ENCODE results near the gene AK5.

Gene AK5

GRCh38 chr1:77339326-77339725 is 57.5 kb downstream of the AK5 start:
- H3K9me3 ChIP-seq (ENCODE audit: control insufficient read depth, insufficient read depth, low read length), result no peaks in the 10 kb centered on the region
- no peaks in the 10 kb centered on the region for H3K9me2 ChIP-seq (replicated peaks; ENCODE audit: control insufficient read depth, low read length)
- no peak overlapping the region for H3K27ac ChIP-seq (ENCODE audit: low read depth, low read length)
- H3K36me3 ChIP-seq (ENCODE audit: control insufficient read depth, low read length), result no peaks in the 10 kb centered on the region
- no peak overlapping the region for H3K4me2 ChIP-seq (ENCODE audit: low read length)
- H3K4me1 ChIP-seq (ENCODE audit: control insufficient read depth, low read length), result no peaks in the 10 kb centered on the region
- TF ChIP-seq EZH2phosphoT487 (IDR thresholded peaks at IDR 0.05; ENCODE audit: borderline replicate concordance, low read length), result no peak
- no peak for TF ChIP-seq CTCF (IDR thresholded peaks at IDR 0.05; ENCODE audit: low read depth, low read length, poor library complexity, severe bottlenecking)
- no peak overlapping the region for H3K4me3 ChIP-seq (ENCODE audit: low read length)
- H3K79me2 ChIP-seq (ENCODE audit: control insufficient read depth, low read length), result no peaks in the 10 kb centered on the region
- H4K20me1 ChIP-seq (ENCODE audit: control insufficient read depth, insufficient read depth, low read depth, low read length), result no peaks in the 10 kb centered on the region
- H3K27me3 ChIP-seq (ENCODE audit: control insufficient read depth, low read length), result 0 out of 2 replicates have a peak, but pooled peaks cover 3% of the 10 kb centered on the region
- no peaks in the 10 kb centered on the region for H3F3A ChIP-seq (ENCODE audit: control insufficient read depth, insufficient read depth)

- Histone ChIP-seq H3K9me3 (ENCODE audit: control insufficient read depth, insufficient read depth, low read length) (no peaks in the 10 kb centered on the region), H3K27ac (ENCODE audit: low read depth, low read length) (no peak overlapping the region), H3K36me3 (ENCODE audit: control insufficient read depth, low read length) (no peaks in the 10 kb centered on the region), H3K79me2 (ENCODE audit: control insufficient read depth, low read length) (no peaks in the 10 kb centered on the region), H4K20me1 (ENCODE audit: control insufficient read depth, insufficient read depth, low read depth, low read length) (no peaks in the 10 kb centered on the region), H3K27me3 (ENCODE audit: control insufficient read depth, low read length) (0 out of 2 replicates have a peak, but pooled peaks cover 3% of the 10 kb centered on the region), H3K4me3 (ENCODE audit: low read length) (no peak overlapping the region), H3K4me2 (ENCODE audit: low read length) (no peak overlapping the region), H3F3A (ENCODE audit: control insufficient read depth, insufficient read depth) (no peaks in the 10 kb centered on the region), H3K9me2 (replicated peaks; ENCODE audit: control insufficient read depth, low read length) (no peaks in the 10 kb centered on the region), H3K4me1 (ENCODE audit: control insufficient read depth, low read length) (no peaks in the 10 kb centered on the region)
- TF ChIP-seq CTCF (IDR thresholded peaks at IDR 0.05; ENCODE audit: low read depth, low read length, poor library complexity, severe bottlenecking) (no peak), EZH2phosphoT487 (IDR thresholded peaks at IDR 0.05; ENCODE audit: borderline replicate concordance, low read length) (no peak)
Measured at GRCh38 chr1:77341195-77341594, 59.4 kb downstream of the AK5 start.

- 0 out of 2 replicates have a peak, but pooled peaks cover 3% of the 10 kb centered on the region for H3K27me3 ChIP-seq (ENCODE audit: control insufficient read depth, low read length)
- no peak overlapping the region for H3K27ac ChIP-seq (ENCODE audit: low read depth, low read length)
- TF ChIP-seq CTCF (IDR thresholded peaks at IDR 0.05; ENCODE audit: low read depth, low read length, poor library complexity, severe bottlenecking) (no peak), EZH2phosphoT487 (IDR thresholded peaks at IDR 0.05; ENCODE audit: borderline replicate concordance, low read length) (no peak)
- H3K79me2 ChIP-seq (ENCODE audit: control insufficient read depth, low read length), result no peaks in the 10 kb centered on the region
- H3F3A ChIP-seq (ENCODE audit: control insufficient read depth, insufficient read depth), result no peaks in the 10 kb centered on the region
- no peaks in the 10 kb centered on the region for H3K9me3 ChIP-seq (ENCODE audit: control insufficient read depth, insufficient read depth, low read length)
- no peak overlapping the region for H3K4me2 ChIP-seq (ENCODE audit: low read length)
- H4K20me1 ChIP-seq (ENCODE audit: control insufficient read depth, insufficient read depth, low read depth, low read length), result no peaks in the 10 kb centered on the region
- no peaks in the 10 kb centered on the region for H3K4me1 ChIP-seq (ENCODE audit: control insufficient read depth, low read length)
- no peak overlapping the region for H3K4me3 ChIP-seq (ENCODE audit: low read length)
- no peaks in the 10 kb centered on the region for H3K9me2 ChIP-seq (replicated peaks; ENCODE audit: control insufficient read depth, low read length)
- H3K36me3 ChIP-seq (ENCODE audit: control insufficient read depth, low read length), result no peaks in the 10 kb centered on the region
Measured at GRCh38 chr1:77342745-77343144, 60.9 kb downstream of the AK5 start.
